ENCODE data around the gene PRXL2B. TPM values are rescaled to one million over a fixed set of nuclear protein-coding genes. Genes with fewer than 3 reads are reported as not detected.

PRXL2B gene
- total and polyA plus RNA-seq, 2 experiments from 2014 or later = 25.5 to 44.0 TPM

DNA sequence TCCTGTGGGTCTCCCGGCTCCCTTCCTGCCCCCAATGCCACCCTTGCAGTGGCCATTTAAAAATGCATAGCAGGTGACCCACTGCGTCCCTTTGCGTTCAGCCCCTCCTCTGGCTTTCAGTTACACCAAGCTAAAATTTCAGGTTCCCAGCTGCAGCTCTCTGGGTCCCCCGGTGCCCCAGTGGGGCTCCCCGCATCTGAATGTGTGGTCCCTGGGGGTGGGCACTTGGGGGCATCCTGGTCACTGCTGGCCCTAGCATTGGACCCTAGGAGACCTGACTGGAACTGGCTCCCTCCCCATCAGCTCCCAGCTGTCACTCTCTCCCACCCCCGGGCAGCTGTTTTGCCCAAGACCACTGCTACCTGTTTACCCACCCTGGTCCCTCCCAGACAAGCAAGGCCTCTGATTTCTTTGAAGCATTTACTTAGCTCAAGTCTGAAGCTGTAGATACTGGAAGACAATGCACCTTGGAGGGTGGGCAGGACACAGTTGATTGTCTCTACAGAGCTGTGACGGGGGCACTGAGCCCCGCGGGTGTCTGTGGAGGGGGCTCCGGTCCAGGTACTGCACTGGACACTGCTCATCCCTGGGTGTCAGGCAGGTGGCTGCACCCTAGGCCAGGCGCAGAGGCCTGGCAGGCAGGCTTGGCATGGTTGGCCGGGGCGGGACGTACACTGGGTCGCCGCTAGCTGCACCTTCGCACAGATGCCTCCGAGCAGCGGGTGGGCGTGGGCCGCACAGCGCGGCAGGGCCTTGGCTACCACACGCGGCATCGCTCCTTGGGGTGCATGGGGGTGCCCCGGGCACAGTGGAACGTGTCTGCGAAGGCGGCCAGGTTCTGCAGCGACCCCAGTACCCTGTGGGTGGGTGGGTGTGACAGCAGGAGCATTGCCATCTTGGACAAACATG is 3.9 kb downstream of the PRXL2B start (continued):
- no peak for TF ChIP-seq REST (IDR thresholded peaks at IDR 0.05; ENCODE audit: unreplicated experiment)

GRCh38 chr1:2591233-2591580 is 4.6 kb downstream of the PRXL2B start:
- no peak overlapping the region for H3K27ac Mint-ChIP-seq
- H3K79me2 ChIP-seq (replicated peaks; ENCODE audit: insufficient read depth) = no peaks in the 10 kb centered on the region
- no peak overlapping the region for H2AFZ ChIP-seq
- H3K4me1 Mint-ChIP-seq = no peaks in the 10 kb centered on the region
- H3K36me3 ChIP-seq (ENCODE audit: insufficient read depth) = no peaks in the 10 kb centered on the region
- H3K9me3 Mint-ChIP-seq = peaks cover 14% of the 10 kb centered on the region
- H3K27ac ChIP-seq (ENCODE audit: low read depth) = no peak overlapping the region
- no peaks in the 10 kb centered on the region for H3K9me2 ChIP-seq (ENCODE audit: insufficient read depth)
- ATAC-seq (no peak), DNase-seq (ENCODE audit: low spot score) (no peak)
- H3K27me3 Mint-ChIP-seq (ENCODE audit: insufficient read depth, low read depth, poor library complexity) = peaks cover 1% of the 10 kb centered on the region
- H3K4me2 ChIP-seq = no peak overlapping the region
- H4K20me1 ChIP-seq (replicated peaks; ENCODE audit: insufficient read depth) = no peaks in the 10 kb centered on the region
- no peak overlapping the region for H3K4me3 ChIP-seq
- H3K4me1 ChIP-seq (ENCODE audit: insufficient read depth) = no peaks in the 10 kb centered on the region
- H3K4me3 Mint-ChIP-seq = no peak overlapping the region
- H3K27me3 ChIP-seq (ENCODE audit: insufficient read depth) = no peaks in the 10 kb centered on the region
- peaks cover 15% of the 10 kb centered on the region; the same call in 2 of the 3 replicates for H3K36me3 Mint-ChIP-seq (ENCODE audit: low read depth)
- no peaks in the 10 kb centered on the region for H3F3A ChIP-seq (replicated peaks; ENCODE audit: low read depth)
- TF ChIP-seq, protein P1, sequence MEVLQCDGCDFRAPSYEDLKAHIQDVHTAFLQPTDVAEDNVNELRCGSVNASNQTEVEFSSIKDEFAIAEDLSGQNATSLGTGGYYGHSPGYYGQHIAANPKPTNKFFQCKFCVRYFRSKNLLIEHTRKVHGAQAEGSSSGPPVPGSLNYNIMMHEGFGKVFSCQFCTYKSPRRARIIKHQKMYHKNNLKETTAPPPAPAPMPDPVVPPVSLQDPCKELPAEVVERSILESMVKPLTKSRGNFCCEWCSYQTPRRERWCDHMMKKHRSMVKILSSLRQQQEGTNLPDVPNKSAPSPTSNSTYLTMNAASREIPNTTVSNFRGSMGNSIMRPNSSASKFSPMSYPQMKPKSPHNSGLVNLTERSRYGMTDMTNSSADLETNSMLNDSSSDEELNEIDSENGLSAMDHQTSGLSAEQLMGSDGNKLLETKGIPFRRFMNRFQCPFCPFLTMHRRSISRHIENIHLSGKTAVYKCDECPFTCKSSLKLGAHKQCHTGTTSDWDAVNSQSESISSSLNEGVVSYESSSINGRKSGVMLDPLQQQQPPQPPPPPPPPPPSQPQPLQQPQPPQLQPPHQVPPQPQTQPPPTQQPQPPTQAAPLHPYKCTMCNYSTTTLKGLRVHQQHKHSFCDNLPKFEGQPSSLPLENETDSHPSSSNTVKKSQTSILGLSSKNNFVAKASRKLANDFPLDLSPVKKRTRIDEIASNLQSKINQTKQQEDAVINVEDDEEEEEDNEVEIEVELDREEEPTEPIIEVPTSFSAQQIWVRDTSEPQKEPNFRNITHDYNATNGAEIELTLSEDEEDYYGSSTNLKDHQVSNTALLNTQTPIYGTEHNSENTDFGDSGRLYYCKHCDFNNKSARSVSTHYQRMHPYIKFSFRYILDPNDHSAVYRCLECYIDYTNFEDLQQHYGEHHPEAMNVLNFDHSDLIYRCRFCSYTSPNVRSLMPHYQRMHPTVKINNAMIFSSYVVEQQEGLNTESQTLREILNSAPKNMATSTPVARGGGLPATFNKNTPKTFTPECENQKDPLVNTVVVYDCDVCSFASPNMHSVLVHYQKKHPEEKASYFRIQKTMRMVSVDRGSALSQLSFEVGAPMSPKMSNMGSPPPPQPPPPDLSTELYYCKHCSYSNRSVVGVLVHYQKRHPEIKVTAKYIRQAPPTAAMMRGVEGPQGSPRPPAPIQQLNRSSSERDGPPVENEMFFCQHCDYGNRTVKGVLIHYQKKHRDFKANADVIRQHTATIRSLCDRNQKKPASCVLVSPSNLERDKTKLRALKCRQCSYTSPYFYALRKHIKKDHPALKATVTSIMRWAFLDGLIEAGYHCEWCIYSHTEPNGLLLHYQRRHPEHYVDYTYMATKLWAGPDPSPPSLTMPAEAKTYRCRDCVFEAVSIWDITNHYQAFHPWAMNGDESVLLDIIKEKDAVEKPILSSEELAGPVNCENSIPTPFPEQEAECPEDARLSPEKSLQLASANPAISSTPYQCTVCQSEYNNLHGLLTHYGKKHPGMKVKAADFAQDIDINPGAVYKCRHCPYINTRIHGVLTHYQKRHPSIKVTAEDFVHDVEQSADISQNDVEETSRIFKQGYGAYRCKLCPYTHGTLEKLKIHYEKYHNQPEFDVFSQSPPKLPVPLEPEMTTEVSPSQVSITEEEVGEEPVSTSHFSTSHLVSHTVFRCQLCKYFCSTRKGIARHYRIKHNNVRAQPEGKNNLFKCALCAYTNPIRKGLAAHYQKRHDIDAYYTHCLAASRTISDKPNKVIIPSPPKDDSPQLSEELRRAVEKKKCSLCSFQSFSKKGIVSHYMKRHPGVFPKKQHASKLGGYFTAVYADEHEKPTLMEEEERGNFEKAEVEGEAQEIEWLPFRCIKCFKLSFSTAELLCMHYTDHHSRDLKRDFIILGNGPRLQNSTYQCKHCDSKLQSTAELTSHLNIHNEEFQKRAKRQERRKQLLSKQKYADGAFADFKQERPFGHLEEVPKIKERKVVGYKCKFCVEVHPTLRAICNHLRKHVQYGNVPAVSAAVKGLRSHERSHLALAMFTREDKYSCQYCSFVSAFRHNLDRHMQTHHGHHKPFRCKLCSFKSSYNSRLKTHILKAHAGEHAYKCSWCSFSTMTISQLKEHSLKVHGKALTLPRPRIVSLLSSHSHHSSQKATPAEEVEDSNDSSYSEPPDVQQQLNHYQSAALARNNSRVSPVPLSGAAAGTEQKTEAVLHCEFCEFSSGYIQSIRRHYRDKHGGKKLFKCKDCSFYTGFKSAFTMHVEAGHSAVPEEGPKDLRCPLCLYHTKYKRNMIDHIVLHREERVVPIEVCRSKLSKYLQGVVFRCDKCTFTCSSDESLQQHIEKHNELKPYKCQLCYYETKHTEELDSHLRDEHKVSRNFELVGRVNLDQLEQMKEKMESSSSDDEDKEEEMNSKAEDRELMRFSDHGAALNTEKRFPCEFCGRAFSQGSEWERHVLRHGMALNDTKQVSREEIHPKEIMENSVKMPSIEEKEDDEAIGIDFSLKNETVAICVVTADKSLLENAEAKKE (CRISPR knock-in tag; IDR thresholded peaks at IDR 0.05) = no peak
- TF ChIP-seq EZH2phosphoT487 (IDR thresholded peaks at IDR 0.05; ENCODE audit: unreplicated experiment) (no peak), ETS1 (IDR thresholded peaks at IDR 0.05) (no peak), NANOG (IDR thresholded peaks at IDR 0.05; ENCODE audit: borderline replicate concordance) (no peak), ZNF114 (CRISPR knock-in tag; IDR thresholded peaks at IDR 0.05) (no peak), EZH2 (IDR thresholded peaks at IDR 0.05; ENCODE audit: low read depth, unreplicated experiment) (no peak), JUNB (IDR thresholded peaks at IDR 0.05; ENCODE audit: unreplicated experiment) (no peak), REST (IDR thresholded peaks at IDR 0.05; ENCODE audit: unreplicated experiment) (no peak), ZNF331 (CRISPR knock-in tag; IDR thresholded peaks at IDR 0.05; ENCODE audit: low read depth) (no peak)
